DND-41 (cell line): Measurements from ENCODE around the gene CEACAM16.

Experiments used
- ATAC-seq: fragments of 200-7000 bp; cut with Tn5 transposase; 3 replicates; pipeline ENCODE4 v1.9.1; 2021; ENCODE audit warnings: low read depth; ENCODE audit not compliant: insufficient read depth
- DNase-seq: peaks from one replicate; pipeline ENCODE4 v3.0.0-alpha.2; 2020
- H2AFZ ChIP-seq: 2 replicates; pipeline ENCODE4 v1.6.0; 2012; ENCODE audit warnings: low read depth, low read length
- H3K27ac ChIP-seq: 2 replicates; pipeline ENCODE4 v1.5.1; 2012; ENCODE audit warnings: low read length, inconsistent platforms
- H3K27me3 ChIP-seq: fragments of 200-600 bp; sonication (generic); 2 replicates; pipeline ENCODE4 v1.6.0; 2012; ENCODE audit warnings: low read length, mild to moderate bottlenecking, inconsistent platforms; ENCODE audit not compliant: insufficient read depth, poor library complexity
- H3K36me3 ChIP-seq: 2 replicates; pipeline ENCODE4 v1.5.1; 2012; ENCODE audit warnings: low read length, inconsistent platforms; ENCODE audit not compliant: insufficient read depth
- H3K4me1 ChIP-seq: 2 replicates; pipeline ENCODE4 v1.5.1; 2012; ENCODE audit warnings: mild to moderate bottlenecking, low read length; ENCODE audit not compliant: insufficient read depth
- H3K4me2 ChIP-seq: 2 replicates; pipeline ENCODE4 v1.6.0; 2012; ENCODE audit warnings: mild to moderate bottlenecking, moderate library complexity, low read length, inconsistent platforms; ENCODE audit not compliant: insufficient read depth
- H3K4me3 ChIP-seq, 2 experiments: fragments of 200-600 bp in 1 of 2; shearing (Covaris generic) in 1 of 2; 2 replicates each; pipeline ENCODE4 v1.5.1; 2012 to 2016; ENCODE audit warnings: inconsistent platforms in 2 of 2, low read length in 2 of 2, mild to moderate bottlenecking in 2 of 2, low read depth in 1 of 2, moderate library complexity in 1 of 2
- H3K79me2 ChIP-seq: 2 replicates; pipeline ENCODE4 v1.6.0; 2012; ENCODE audit warnings: low read length, inconsistent platforms; ENCODE audit not compliant: insufficient read depth
- H3K9ac ChIP-seq: 2 replicates; pipeline ENCODE4 v1.6.0; 2012; ENCODE audit warnings: low read depth, mild to moderate bottlenecking, inconsistent platforms, low read length, moderate library complexity
- H3K9me3 ChIP-seq: 2 replicates; pipeline ENCODE4 v1.5.1; 2012; ENCODE audit warnings: low read length, moderate library complexity, mild to moderate bottlenecking, inconsistent platforms; ENCODE audit not compliant: insufficient read depth, severe bottlenecking
- H4K20me1 ChIP-seq: 2 replicates; pipeline ENCODE4 v1.6.0; 2012; ENCODE audit warnings: low read length; ENCODE audit not compliant: insufficient read depth
- EZH2 ChIP-seq: IDR thresholded peaks from 3 replicates; pipeline ENCODE4 v1.6.1; 2012; ENCODE audit warnings: borderline replicate concordance, low read depth, mild to moderate bottlenecking, moderate library complexity, low read length, inconsistent platforms; ENCODE audit not compliant: severe bottlenecking
- TF ChIP-seq, protein P1 (sequence below): IDR thresholded peaks from 2 replicates; pipeline ENCODE4 v1.5.1; 2012; ENCODE audit warnings: borderline replicate concordance, low read length, moderate library complexity, mild to moderate bottlenecking; ENCODE audit not compliant: poor library complexity, severe bottlenecking; ENCODE audit errors: extremely low read depth

CEACAM16 gene, protein sequence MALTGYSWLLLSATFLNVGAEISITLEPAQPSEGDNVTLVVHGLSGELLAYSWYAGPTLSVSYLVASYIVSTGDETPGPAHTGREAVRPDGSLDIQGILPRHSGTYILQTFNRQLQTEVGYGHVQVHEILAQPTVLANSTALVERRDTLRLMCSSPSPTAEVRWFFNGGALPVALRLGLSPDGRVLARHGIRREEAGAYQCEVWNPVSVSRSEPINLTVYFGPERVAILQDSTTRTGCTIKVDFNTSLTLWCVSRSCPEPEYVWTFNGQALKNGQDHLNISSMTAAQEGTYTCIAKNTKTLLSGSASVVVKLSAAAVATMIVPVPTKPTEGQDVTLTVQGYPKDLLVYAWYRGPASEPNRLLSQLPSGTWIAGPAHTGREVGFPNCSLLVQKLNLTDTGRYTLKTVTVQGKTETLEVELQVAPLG

DNA sequence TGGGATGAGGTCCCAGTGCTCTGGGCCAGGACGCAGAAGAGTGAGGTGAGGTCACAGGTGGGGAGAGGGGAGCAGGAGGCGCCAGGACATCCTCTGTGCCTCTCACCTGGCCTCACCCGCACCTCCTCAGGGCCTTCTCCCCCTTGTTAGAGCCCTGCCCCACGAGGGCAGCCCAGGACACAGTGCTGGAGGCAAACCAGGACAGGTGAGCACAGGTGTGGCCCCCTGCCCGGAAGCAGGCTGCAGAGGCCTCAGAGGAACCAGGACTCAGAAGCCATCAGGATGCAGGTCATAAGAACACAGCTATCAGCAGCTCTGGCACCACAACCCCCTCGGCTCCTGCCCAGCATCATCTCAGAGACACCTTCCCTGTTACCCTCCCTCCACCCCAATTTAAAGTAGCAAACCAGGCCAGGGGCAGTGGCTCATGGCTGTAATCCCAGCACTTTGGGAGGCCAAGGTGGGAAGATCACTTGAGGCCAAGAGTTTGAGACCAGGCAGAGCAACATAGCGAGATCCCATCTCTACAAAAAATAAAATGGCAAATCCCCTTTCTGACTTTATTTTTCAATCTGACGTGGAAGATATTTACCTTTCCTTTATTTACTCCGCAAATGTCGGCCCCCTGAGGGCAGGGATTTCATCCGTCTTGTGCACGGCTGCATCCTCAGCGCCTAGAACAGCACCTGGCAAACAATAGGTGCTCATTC, at the start of gene CEACAM16:
Gene CEACAM16 (plus strand): TSS at position 660 of the 710 bp plus-strand sequence. CDS start 2,306 bp downstream, outside the sequence.
- H3K9ac ChIP-seq, result no peak within 1 kb of the TSS
- no peaks in the 10 kb centered on the region for H3K36me3 ChIP-seq
- ATAC-seq (no peak), DNase-seq (no peak)
- TF ChIP-seq, protein P1, sequence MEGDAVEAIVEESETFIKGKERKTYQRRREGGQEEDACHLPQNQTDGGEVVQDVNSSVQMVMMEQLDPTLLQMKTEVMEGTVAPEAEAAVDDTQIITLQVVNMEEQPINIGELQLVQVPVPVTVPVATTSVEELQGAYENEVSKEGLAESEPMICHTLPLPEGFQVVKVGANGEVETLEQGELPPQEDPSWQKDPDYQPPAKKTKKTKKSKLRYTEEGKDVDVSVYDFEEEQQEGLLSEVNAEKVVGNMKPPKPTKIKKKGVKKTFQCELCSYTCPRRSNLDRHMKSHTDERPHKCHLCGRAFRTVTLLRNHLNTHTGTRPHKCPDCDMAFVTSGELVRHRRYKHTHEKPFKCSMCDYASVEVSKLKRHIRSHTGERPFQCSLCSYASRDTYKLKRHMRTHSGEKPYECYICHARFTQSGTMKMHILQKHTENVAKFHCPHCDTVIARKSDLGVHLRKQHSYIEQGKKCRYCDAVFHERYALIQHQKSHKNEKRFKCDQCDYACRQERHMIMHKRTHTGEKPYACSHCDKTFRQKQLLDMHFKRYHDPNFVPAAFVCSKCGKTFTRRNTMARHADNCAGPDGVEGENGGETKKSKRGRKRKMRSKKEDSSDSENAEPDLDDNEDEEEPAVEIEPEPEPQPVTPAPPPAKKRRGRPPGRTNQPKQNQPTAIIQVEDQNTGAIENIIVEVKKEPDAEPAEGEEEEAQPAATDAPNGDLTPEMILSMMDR, result no peak
- TF ChIP-seq EZH2, result no peak
- H3K4me1 ChIP-seq, result no peaks in the 10 kb centered on the region
- no peak within 1 kb of the TSS for H3K27ac ChIP-seq
- H3K27me3 ChIP-seq, result peaks cover 3% of the 10 kb centered on the region
- no peak within 1 kb of the TSS for H3K4me3 ChIP-seq
- H4K20me1 ChIP-seq, result peaks cover 3% of the 10 kb centered on the region; the same call in 1 of the 2 replicates
- no peak within 1 kb of the TSS for H2AFZ ChIP-seq
- no peaks in the 10 kb centered on the region for H3K9me3 ChIP-seq
- no peaks in the 10 kb centered on the region for H3K79me2 ChIP-seq
- H3K4me2 ChIP-seq, result no peak within 1 kb of the TSS

- no peak for ATAC-seq
- TF ChIP-seq, protein P1, result no peak
- no peak for TF ChIP-seq EZH2
- Histone ChIP-seq H4K20me1 (no peaks in the 10 kb centered on the region), H3K4me1 (no peaks in the 10 kb centered on the region), H3K36me3 (no peaks in the 10 kb centered on the region), H3K27me3 (no peaks in the 10 kb centered on the region), H3K9me3 (no peaks in the 10 kb centered on the region), H3K4me2 (no peak overlapping the region), H3K79me2 (no peaks in the 10 kb centered on the region), H2AFZ (no peak overlapping the region), H3K9ac (no peak overlapping the region), H3K4me3 (no peak overlapping the region), H3K27ac (no peak overlapping the region)
- DNase-seq, result no peak
Observed at GRCh38 chr19:44649578-44650145, 49.3 kb upstream of the CEACAM16 start.

- Histone ChIP-seq H3K9ac (no peak overlapping the region), H3K9me3 (no peaks in the 10 kb centered on the region), H3K4me2 (no peak overlapping the region), H4K20me1 (no peaks in the 10 kb centered on the region), H3K36me3 (no peaks in the 10 kb centered on the region), H3K4me3 (no peak overlapping the region), H3K4me1 (no peaks in the 10 kb centered on the region), H3K79me2 (no peaks in the 10 kb centered on the region), H2AFZ (no peak overlapping the region), H3K27ac (no peak overlapping the region), H3K27me3 (no peaks in the 10 kb centered on the region)
- DNase-seq, result no peak
- no peak for TF ChIP-seq EZH2
- TF ChIP-seq, protein P1, result no peak
- no peak for ATAC-seq
Observed at GRCh38 chr19:44653343-44653742, 45.6 kb upstream of the CEACAM16 start.
